Measurements from ENCODE around the gene ZFR2. TPM values are rescaled to one million over a fixed set of nuclear protein-coding genes. Genes with fewer than 3 reads are reported as not detected.

ZFR2 gene
- total RNA-seq, 4 donors from 2014 or later: not detected

DNA sequence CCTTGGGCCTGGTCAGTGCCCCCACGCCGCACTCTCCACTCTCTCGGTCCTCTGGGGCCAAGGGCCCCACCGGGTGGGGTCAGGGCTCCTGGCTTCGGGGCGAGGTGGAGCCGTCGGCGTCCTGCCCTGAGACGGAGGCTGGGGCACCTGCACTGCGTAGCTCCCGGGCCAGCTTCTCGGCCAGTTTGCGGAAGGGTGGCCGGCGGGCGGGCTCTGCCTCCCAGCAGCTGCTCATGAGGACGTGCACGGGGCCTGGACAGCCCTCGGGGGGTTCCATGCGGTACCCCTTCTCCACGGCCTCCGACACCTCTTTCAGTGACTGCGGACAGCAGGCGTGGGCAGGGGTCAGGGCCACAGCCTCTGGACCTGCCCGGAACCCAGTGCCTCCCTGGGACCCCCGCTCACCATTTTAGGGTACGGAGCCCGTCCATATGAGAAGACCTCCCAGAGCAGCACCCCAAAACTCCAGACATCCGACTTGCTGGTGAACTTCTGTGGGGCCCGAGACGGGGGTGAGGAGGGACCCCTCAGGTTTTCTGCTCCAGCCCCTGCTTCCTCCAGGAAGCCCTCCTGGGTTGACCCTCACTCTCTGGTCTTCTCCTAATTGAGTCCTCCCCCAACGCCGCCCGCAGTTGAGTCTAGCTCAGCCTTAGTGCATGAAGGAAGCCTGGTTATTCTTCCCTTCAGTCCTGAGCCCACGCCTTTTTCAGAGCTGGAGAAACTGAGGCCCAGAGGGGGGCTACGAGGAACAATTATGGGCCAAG lies 90.6 kb downstream of the ZFR2 start:
- Histone ChIP-seq H3K27me3 (peaks cover 0 to 2% of the 10 kb centered on the region in 2 donors), H3K9me3 (peaks cover 0 to 19% of the 10 kb centered on the region in 2 donors), H3K27ac (no peak overlapping the region), H3K4me1 (no peaks in the 10 kb centered on the region), H3K4me3 (no peak overlapping the region), H3K36me3 (no peaks in the 10 kb centered on the region)
- intact Hi-C loops (cut with DNase I; ENCODE audit: low total_unique reads): no loop called here
- TF ChIP-seq, protein P1, sequence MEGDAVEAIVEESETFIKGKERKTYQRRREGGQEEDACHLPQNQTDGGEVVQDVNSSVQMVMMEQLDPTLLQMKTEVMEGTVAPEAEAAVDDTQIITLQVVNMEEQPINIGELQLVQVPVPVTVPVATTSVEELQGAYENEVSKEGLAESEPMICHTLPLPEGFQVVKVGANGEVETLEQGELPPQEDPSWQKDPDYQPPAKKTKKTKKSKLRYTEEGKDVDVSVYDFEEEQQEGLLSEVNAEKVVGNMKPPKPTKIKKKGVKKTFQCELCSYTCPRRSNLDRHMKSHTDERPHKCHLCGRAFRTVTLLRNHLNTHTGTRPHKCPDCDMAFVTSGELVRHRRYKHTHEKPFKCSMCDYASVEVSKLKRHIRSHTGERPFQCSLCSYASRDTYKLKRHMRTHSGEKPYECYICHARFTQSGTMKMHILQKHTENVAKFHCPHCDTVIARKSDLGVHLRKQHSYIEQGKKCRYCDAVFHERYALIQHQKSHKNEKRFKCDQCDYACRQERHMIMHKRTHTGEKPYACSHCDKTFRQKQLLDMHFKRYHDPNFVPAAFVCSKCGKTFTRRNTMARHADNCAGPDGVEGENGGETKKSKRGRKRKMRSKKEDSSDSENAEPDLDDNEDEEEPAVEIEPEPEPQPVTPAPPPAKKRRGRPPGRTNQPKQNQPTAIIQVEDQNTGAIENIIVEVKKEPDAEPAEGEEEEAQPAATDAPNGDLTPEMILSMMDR (IDR thresholded peaks at IDR 0.05): no peak
- no peak for TF ChIP-seq POLR2A (IDR thresholded peaks at IDR 0.05)
- no peak for DNase-seq

DNA sequence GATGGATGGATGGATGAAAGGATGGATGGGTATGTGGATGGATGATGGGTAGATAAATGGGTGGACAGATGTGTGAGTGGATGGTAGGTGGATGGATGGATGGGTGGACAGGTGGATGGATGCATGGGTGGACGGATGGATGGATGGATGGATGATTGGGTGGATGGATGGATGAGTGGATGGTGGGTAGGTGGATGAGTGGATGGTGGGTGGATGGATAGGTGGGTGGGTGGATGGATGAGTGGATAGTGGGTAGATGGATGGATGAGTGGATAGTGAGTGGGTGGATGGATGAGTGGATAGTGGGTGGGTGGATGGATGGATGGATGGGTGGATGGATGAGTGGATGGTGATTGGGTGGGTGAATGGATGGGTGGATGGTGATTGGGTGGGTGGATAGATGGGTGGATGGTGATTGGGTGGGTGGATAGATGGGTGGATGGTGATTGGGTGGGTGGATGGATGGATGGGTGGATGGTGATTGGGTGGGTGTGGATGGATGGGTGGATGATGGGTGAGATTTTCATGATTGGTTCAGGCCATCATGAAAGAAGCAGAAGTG lies 92.3 kb downstream of the ZFR2 start:
- Histone ChIP-seq H3K27me3 (no peaks in the 10 kb centered on the region), H3K36me3 (no peaks in the 10 kb centered on the region), H3K4me3 (no peak overlapping the region), H3K9me3 (peaks cover 0 to 4% of the 10 kb centered on the region in 2 donors), H3K27ac (no peak overlapping the region), H3K4me1 (no peaks in the 10 kb centered on the region)
- intact Hi-C loops (cut with DNase I; ENCODE audit: low total_unique reads): no loop called here
- no peak for DNase-seq
- TF ChIP-seq POLR2A (IDR thresholded peaks at IDR 0.05): no peak
- TF ChIP-seq, protein P1 (IDR thresholded peaks at IDR 0.05): no peak

DNA sequence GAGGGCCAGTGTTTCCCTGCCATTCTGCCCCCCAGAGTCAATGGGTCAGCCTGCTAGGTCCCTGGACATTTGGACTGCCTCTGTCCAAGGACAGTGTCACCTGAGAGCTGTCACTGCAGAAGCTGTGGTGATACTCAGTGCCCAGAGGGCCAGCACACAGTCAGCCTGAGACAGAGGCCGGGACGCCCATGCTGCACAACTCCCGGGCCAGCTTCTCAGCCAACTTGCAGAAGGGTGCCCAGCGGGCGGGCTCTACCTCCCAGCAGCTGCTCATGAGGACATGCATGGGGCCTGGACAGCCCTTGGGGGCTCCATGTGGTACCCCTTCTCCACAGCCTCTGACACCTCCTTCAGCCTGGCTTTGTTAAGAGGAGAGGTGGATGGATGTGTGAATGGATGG lies 93.0 kb downstream of the ZFR2 start:
- no peaks in the 10 kb centered on the region for H3K36me3 ChIP-seq
- no peak overlapping the region for H3K27ac ChIP-seq
- H3K27me3 ChIP-seq: no peaks in the 10 kb centered on the region
- DNase-seq: no peak
- intact Hi-C loops (cut with DNase I; ENCODE audit: low total_unique reads): no loop called here
- H3K4me3 ChIP-seq: no peak overlapping the region
- TF ChIP-seq, protein P1 (IDR thresholded peaks at IDR 0.05): no peak
- TF ChIP-seq POLR2A (IDR thresholded peaks at IDR 0.05): no peak
- no peaks in the 10 kb centered on the region for H3K4me1 ChIP-seq
- no peaks in the 10 kb centered on the region for H3K9me3 ChIP-seq

DNA sequence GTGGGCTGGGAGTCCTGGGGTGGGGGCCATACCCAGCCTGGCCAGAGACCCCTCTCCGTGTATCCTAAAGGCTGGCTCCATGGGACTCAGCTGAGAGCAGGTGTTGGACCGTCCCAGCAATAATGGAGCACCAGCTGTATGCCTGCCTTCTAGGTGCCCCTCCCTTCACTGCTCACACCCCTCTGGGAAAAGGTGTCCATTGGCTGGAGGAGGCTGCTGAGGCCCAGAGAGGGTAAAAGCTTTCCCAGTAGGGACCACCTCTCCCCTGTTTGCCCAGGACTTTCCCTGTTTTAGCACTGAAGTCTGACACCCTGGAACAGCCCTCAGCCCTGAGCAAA lies 93.5 kb downstream of the ZFR2 start:
- Histone ChIP-seq H3K4me1 (no peaks in the 10 kb centered on the region), H3K27ac (no peak overlapping the region), H3K4me3 (no peak overlapping the region), H3K9me3 (no peaks in the 10 kb centered on the region), H3K27me3 (no peaks in the 10 kb centered on the region), H3K36me3 (no peaks in the 10 kb centered on the region)
- intact Hi-C loops (cut with DNase I; ENCODE audit: low total_unique reads): no loop called here
- no peak for DNase-seq
- TF ChIP-seq, protein P1 (IDR thresholded peaks at IDR 0.05): no peak
- TF ChIP-seq POLR2A (IDR thresholded peaks at IDR 0.05): no peak

DNA sequence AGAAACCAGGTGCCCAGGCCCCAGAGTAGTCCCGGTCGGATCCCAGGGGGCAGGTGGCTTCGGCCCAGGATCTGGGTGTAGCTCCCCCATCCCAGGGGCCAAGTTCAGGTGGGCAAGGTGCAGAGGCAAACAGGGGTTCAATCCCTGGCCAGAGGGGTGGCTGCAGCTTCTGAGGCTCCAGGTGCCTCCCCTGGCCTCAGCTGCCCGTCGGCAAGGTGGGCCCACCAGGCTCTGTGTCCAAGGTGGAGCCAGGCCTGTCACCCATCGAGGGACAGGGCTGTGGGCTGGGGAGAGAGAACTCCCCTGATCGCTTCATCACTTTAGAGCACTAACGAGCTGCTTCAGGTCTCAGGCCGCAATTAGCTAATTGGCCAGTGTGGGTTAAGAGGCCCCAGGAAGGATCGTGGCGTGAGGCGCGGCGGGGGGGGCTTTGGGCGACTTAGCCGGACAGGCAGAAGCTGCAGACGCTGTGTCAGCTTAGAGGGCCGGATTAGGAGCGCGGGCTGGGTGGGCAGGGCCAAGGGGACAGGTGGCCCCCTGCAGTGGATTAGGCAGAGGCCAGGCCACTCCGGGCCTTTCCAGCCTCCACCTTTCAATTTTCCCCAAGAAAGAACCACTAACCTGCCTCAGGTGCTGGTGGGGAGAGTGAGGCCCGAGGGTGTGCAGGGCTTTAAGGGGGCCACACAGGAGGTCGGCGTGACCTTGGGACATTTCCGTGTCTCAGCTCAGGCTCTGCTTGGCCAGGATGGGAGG lies 94.0 kb downstream of the ZFR2 start:
- intact Hi-C loops (cut with DNase I; ENCODE audit: low total_unique reads): no loop called here
- Histone ChIP-seq H3K4me1 (no peaks in the 10 kb centered on the region), H3K27me3 (no peaks in the 10 kb centered on the region), H3K36me3 (no peaks in the 10 kb centered on the region), H3K9me3 (no peaks in the 10 kb centered on the region), H3K4me3 (no peak overlapping the region), H3K27ac (no peak overlapping the region)
- no peak for DNase-seq
- TF ChIP-seq POLR2A (IDR thresholded peaks at IDR 0.05): no peak
- TF ChIP-seq, protein P1 (IDR thresholded peaks at IDR 0.05): no peak
